Measurements from ENCODE around the gene NIT2.

Gene NIT2

DNA sequence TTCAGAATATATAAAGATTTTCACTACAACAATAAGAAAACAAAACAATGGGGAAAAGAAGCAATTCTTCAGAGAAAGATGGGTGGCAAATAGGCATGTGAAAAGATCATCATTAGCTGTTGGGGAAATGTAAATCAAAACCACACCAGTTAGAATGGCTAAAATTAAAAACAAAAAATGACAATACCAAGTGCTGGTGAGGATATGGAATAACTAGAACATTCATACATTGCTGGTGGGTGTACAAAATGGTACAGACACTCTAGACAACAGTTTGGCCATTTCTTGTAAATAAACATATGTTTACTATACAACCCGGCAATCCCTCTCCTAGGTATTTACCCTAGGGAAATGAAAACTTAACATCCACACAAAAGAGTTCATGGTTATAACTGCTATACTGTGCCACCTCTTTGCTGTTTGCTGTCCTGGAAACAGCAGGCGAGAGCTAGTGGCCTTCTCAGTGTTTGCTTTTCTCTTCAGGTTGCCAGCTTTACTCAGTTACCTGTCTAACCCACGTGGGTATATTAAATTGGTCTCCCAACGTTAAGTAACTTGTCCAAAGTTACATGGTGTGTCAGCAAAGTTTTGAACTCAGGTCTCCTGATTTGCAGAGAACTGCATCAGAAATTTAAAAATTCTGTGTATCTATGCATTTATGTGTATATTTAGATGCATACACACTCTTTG lies 4.6 kb upstream of the NIT2 start:
- TF ChIP-seq GATA2 (IDR thresholded peaks at IDR 0.05; ENCODE audit: low read depth, low read length), result no peak
- no peak for TF ChIP-seq GATA3 (IDR thresholded peaks at IDR 0.05; ENCODE audit: low read depth, low read length)

DNA sequence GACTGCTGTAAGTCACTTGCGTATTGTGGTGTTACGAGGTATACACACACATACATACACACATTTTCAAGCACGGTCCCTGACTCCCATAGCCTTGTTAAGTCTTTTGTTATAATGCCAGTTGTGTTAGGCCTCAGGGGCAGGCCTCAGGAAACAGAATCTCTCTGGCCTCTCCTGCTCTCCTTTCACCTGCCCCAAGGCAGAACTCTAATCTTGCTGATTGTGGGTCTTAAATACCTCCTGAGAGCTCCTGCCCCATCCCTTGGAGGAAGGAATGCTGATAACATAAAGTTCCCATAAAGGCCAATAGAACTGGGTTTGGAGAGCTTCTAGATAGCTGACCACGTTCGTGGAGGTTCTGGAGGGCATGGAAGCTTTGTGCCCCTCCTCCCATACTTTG lies 3.9 kb upstream of the NIT2 start:
- TF ChIP-seq GATA2 (IDR thresholded peaks at IDR 0.05; ENCODE audit: low read depth, low read length) (no peak), GATA3 (IDR thresholded peaks at IDR 0.05; ENCODE audit: low read depth, low read length) (no peak)

DNA sequence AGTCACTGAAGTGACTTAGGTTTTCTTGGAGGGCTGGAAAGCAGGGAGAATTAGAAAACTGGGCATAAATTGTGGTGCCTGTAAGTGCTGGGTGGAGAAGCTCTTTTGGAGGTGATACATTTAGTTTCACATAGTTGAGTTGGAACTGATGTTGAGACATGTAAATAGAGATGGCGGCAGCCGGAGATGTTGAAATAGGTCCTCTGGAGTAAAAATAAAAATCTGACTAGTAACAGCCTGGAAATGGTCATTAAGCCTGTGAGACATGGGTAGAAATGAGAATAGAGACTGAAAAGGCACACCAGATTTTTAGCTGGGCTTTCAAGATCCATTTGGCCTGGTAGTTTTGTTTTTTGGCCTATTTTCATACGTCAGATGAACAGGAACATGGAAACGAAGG lies 2.9 kb upstream of the NIT2 start:
- TF ChIP-seq GATA3 (IDR thresholded peaks at IDR 0.05; ENCODE audit: low read depth, low read length) (no peak), GATA2 (IDR thresholded peaks at IDR 0.05; ENCODE audit: low read depth, low read length) (no peak)

DNA sequence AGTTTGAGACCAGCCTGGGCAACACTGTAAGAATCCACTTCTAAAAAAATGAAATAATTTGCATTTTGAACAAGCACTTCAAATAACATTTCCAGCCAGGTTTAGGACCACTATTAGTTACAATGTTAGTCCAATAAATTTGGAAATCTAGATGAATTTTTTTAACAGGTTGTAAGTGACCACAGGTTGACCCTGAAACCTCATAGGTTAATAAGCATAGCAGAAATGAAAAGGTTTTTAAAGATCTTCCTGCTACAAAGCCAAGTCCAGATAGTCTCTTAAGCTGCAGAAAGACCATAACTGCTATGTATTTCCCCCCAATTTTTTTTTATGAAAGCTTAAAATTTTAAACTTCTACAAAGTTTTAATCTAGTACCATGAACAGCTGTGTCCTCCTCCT lies 1.5 kb upstream of the NIT2 start:
- TF ChIP-seq GATA2 (IDR thresholded peaks at IDR 0.05; ENCODE audit: low read depth, low read length) (no peak), GATA3 (IDR thresholded peaks at IDR 0.05; ENCODE audit: low read depth, low read length) (no peak)

DNA sequence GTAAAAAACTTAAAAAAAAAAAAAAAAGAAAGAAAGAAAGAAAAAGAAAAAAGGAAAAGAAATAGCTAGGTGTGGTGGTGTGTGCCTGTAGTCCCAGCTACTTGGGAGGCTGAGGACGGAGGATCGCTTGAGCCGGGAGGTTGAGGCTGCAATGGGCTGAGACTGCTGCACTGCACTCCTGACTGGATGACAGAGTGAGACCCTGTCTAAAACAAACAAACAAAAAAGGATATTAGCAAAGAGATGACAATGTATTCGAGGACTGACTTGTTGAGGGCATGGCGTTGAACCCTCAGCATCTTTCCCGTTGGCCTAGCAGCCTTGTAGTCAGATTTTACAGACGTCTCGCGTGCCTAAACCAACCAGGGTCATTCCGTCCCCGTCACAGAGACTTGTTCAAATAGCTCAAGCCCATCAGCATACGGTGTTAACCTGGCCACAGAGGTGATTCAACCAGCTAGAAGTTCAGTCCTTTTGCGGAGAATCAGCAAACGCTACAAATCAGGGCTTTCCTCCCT lies 528 bp upstream of the NIT2 start:
- TF ChIP-seq GATA2 (IDR thresholded peaks at IDR 0.05; ENCODE audit: low read depth, low read length) (no peak), GATA3 (IDR thresholded peaks at IDR 0.05; ENCODE audit: low read depth, low read length) (no peak)

DNA sequence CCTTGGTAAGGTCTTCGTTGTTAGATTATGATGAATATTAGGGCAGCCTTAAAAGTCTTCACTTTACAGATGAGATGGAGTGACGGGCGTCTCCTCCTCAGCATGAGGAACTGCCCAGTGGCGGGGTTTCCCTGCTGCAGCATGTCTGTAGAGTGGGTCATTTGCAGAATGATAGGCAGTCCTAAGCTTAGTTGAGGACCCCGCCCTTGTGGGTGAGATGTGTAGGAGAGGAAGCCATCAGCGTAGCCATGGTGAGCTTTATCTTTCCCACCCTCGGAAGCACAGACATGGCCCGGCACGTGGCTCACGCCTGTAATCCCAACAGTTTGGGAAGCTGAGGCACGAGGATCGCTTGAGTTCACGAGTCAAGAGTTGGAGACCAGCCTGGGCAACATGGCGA lies 877 bp downstream of the NIT2 start:
- no peak for TF ChIP-seq GATA2 (IDR thresholded peaks at IDR 0.05; ENCODE audit: low read depth, low read length)
- TF ChIP-seq GATA3 (IDR thresholded peaks at IDR 0.05; ENCODE audit: low read depth, low read length), result no peak

DNA sequence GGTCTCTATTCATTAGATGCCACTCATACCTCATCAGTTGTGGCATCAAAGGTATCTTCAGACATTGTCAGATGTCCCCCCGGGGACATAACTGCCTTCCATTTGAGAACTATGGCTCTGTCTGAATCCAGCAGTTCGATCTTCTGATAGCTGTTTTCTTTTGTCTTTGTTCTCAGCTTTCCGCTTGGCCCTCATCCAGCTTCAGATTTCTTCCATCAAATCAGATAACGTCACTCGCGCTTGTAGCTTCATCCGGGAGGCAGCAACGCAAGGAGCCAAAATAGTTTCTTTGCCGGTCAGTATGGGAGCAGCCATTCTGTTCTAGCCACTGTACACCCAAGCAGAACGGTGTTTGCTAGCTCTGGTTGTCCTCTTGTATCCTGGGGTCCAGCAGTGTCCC lies 4.4 kb downstream of the NIT2 start:
- TF ChIP-seq GATA3 (IDR thresholded peaks at IDR 0.05; ENCODE audit: low read depth, low read length) (no peak), GATA2 (IDR thresholded peaks at IDR 0.05; ENCODE audit: low read depth, low read length) (no peak)

DNA sequence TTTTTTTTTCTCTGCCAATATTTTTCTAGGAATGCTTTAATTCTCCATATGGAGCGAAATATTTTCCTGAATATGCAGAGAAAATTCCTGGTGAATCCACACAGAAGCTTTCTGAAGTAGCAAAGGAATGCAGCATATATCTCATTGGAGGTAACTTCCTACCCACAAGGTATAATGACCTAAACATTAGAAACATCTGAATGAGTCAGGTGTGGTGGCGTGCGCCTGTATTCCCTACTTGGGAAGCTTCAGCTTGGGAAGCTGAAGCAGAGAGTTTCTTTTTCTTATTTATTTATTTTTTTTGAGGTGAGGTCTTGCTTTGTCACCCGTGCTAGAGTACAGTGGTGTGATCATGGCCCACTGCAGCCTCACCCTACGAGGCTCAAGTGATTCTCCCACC lies 5.2 kb downstream of the NIT2 start:
- TF ChIP-seq GATA3 (IDR thresholded peaks at IDR 0.05; ENCODE audit: low read depth, low read length), result no peak
- TF ChIP-seq GATA2 (IDR thresholded peaks at IDR 0.05; ENCODE audit: low read depth, low read length), result no peak

DNA sequence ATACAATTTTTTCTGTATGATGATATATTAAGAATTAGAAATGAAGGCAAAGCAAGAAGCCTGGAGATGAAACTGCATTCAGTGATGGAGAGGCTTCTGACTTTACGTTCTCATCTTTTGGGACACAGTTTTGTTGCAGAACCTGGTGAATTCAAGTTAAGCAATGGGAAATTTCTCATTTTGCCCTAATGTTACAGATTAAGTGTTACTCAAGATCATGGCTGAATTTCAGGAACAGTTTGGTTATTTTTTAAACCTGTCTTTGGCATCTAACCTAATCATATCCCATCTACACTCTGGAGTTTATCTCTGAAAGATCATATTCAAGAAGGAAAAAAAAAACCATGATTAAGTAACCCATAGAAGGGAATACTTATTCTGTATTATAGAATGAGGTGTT lies 6.0 kb downstream of the NIT2 start:
- no peak for TF ChIP-seq GATA3 (IDR thresholded peaks at IDR 0.05; ENCODE audit: low read depth, low read length)
- TF ChIP-seq GATA2 (IDR thresholded peaks at IDR 0.05; ENCODE audit: low read depth, low read length), result no peak

DNA sequence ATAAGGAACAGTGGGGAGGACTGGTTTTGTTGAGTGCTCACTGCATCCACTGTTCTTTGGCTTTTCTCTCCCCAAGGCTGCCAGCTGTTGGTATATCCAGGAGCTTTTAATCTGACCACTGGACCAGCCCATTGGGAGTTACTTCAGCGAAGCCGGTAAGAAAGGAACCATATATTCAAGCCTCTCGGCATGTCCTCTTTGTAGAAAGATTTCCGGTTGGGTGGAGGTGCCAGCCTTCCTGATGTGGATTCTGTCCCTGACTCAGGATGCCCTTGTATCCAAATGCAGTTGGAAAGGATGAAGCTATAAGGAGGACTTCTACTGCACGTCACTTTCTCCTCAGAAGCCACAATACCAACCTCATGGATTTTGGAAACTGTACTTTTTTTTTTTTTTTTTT lies 14.2 kb downstream of the NIT2 start:
- TF ChIP-seq GATA2 (IDR thresholded peaks at IDR 0.05; ENCODE audit: low read depth, low read length) (no peak), GATA3 (IDR thresholded peaks at IDR 0.05; ENCODE audit: low read depth, low read length) (no peak)

DNA sequence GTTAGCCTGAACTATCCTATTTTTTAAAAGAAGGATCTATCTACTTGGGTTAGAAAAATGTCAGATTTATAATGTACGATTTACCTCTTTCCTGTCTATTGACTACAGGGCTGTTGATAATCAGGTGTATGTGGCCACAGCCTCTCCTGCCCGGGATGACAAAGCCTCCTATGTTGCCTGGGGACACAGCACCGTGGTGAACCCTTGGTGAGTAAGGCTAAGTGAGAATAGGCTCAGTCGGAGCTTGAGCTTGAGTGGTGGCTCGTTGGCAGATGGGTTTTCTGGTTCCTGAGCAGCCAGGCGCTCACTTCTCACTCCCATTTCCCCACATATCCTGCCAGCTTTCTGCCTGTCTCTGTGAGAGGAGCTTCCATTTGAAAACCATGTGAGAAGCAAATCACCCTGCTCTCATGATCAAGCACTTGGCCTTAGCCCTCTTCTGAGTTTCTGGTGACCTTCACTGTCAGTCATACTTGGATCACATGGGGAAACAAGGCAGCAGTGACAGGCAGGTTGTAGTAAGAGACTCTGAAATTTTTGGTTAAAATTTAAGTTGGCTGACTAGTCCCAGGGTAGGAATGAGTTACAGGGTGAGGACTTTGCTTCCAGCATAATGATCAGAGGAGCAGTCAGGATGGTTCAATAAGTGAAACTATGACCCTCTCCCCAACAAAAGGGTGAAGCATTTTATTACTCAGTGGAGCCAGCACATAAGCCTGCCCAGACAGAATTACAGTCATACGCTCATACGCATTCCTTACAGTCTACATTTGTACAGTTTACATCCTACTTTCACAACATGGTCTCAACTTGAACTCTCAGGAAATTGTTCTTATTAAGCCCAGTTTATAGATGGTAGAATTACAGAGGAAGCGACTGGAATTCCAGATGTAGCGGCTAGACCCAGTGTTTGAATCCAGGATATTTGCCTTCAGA lies 18.0 kb downstream of the NIT2 start:
- no peak for TF ChIP-seq GATA2 (IDR thresholded peaks at IDR 0.05; ENCODE audit: low read depth, low read length)
- TF ChIP-seq GATA3 (IDR thresholded peaks at IDR 0.05; ENCODE audit: low read depth, low read length), result no peak

DNA sequence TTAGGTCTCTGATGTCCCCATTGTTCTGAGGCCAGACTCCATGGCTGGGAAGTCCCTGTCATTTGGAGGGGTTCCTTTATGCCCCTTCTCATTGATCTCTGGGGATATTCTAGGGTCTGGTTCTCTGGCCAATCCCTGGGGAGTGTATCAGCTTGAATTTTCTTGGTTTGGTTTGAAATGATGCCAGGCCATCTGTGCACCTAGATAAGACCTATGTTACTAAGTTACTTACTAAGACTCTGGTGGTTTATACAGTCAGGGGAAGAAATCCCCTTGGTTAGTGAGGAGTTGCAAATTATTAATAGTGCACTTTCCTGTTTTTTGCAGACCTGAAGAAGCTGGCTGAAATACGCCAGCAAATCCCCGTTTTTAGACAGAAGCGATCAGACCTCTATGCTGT lies 20.3 kb downstream of the NIT2 start:
- TF ChIP-seq GATA2 (IDR thresholded peaks at IDR 0.05; ENCODE audit: low read depth, low read length) (no peak), GATA3 (IDR thresholded peaks at IDR 0.05; ENCODE audit: low read depth, low read length) (no peak)

DNA sequence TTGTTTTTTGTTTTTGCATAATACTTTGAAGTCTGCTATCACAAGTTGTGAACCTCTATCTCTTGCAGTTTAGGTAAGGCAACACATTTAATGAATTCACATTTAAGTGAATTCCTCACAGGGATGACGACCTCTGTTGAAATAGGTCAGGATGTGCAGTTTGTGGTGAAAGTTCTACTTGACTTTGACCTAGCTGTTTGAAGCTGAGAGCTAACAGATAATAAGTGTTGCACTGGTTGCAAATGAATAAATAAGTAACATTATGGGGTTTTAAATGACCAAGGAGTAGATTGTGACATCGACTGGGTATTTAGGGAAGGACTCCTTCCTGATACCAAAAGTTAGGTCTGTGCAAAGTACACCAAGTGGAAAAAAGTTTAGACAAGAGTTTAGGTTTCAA lies 23.9 kb downstream of the NIT2 start:
- no peak for TF ChIP-seq GATA3 (IDR thresholded peaks at IDR 0.05; ENCODE audit: low read depth, low read length)
- TF ChIP-seq GATA2 (IDR thresholded peaks at IDR 0.05; ENCODE audit: low read depth, low read length), result no peak

DNA sequence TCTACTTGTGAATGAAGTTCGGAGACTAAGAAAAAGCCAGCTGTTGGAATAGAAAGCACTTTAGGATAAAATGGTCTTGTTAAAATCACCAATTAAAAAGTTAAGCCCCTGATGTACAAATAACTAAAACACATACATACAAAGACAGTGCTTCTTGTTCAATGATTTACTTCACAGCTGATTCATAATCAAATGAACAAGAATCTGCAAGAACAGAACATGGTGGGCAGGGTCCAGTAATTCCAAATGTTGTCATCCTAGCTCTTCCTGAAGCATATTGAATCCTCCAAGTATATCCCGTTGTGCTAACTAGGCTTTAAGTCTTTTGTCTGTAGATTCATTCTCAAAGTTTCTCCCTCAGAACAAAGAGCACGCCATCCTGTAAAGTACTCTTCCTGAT lies 24.5 kb downstream of the NIT2 start:
- TF ChIP-seq GATA2 (IDR thresholded peaks at IDR 0.05; ENCODE audit: low read depth, low read length) (no peak), GATA3 (IDR thresholded peaks at IDR 0.05; ENCODE audit: low read depth, low read length) (no peak)
